K562 (cell line): Measurements from ENCODE around the gene PIGV. TPM values are rescaled to one million over a fixed set of nuclear protein-coding genes. Genes with fewer than 3 reads are reported as not detected.

Experiments
- ATAC-seq: fragments of 200-7000 bp; cut with Tn5 transposase; 3 replicates; pipeline ENCODE4 v1.9.1; 2020; ENCODE audit warnings: moderate library complexity
- BruUV-seq: library from RNA; stranded (reverse); fragments of 400-500 nt; replicated peaks from 2 replicates; lab custom pipeline; 2021; lab: Mats Ljungman, UMichigan
- CTCF ChIA-PET: fragments of 300-600 bp; formaldehyde crosslinking; extraction: SDS; loops from one replicate; lab custom pipeline; 2021; ENCODE audit warnings: low intra/inter-chr PET ratio; lab: Yijun Ruan, JAX
- POLR2A ChIA-PET: fragments of 300-600, 350-650 bp; sonication (Branson Sonifier 250); formaldehyde crosslinking; extraction: SDS; loops from one replicate; lab custom pipeline; 2021; ENCODE audit warnings: antibody characterized with exemption, inconsistent platforms; lab: Yijun Ruan, JAX
- DNase-seq, 4 experiments: peaks; one replicate each; pipeline versions ENCODE4 v3.0.0 to v3.0.0-alpha.2; 2011 to 2018; ENCODE audit warnings: low spot score in 3 of 4, mixed read lengths in 3 of 4; ENCODE audit errors: extremely low read depth in 1 of 4
- FAIRE-seq: peaks from 2 replicates; lab custom pipeline; 2011; peaks lifted over from hg19 to GRCh38; lab: Jason Lieb, UNC
- H2AFZ ChIP-seq: 2 replicates; pipeline ENCODE4 v1.6.0; 2011; ENCODE audit warnings: low read depth, low read length, control low read depth, inconsistent platforms
- H3K27ac ChIP-seq: fragments of 200-600 bp; 3 replicates; pipeline ENCODE4 v1.8.0; 2011; ENCODE audit warnings: low read depth, mild to moderate bottlenecking, control low read depth, inconsistent platforms, low read length, moderate library complexity, mixed read lengths; ENCODE audit errors: extremely low read depth
- H3K27me3 ChIP-seq, 2 experiments: fragments of 300-600 bp in 1 of 2; 2 replicates in 1 of 2; 3 replicates in 1 of 2; pipeline versions ENCODE4 v1.6.0 to v1.8.0; 2011; ENCODE audit warnings: inconsistent platforms in 2 of 2, low read length in 2 of 2, mild to moderate bottlenecking in 1 of 2, mixed read lengths in 1 of 2, moderate library complexity in 1 of 2; ENCODE audit not compliant: control insufficient read depth in 2 of 2, insufficient read depth in 2 of 2
- H3K36me3 ChIP-seq: fragments of 300-600 bp; 3 replicates; pipeline ENCODE4 v1.8.0; 2011; ENCODE audit warnings: mild to moderate bottlenecking, low read length, inconsistent platforms; ENCODE audit not compliant: control insufficient read depth, insufficient read depth
- H3K4me1 ChIP-seq, 2 experiments: fragments of 200-600 bp in 1 of 2; replicated peaks in 1 of 2; 2 replicates in 1 of 2; 3 replicates in 1 of 2; pipeline versions ENCODE4 v1.5.1 to v1.8.0; 2011; ENCODE audit warnings: inconsistent platforms in 2 of 2, low read length in 2 of 2, mild to moderate bottlenecking in 1 of 2, mixed read lengths in 1 of 2, moderate library complexity in 1 of 2; ENCODE audit not compliant: control insufficient read depth in 2 of 2, insufficient read depth in 2 of 2
- H3K4me2 ChIP-seq: 2 replicates; pipeline ENCODE4 v1.6.1; 2011; ENCODE audit warnings: low read length, control low read depth, inconsistent platforms, mixed read lengths; ENCODE audit not compliant: insufficient read depth
- H3K4me3 ChIP-seq: fragments of 200-600 bp; sonication (generic), shearing (Covaris generic); 2 replicates; pipeline ENCODE4 v1.5.1; 2016; ENCODE audit warnings: control low read depth, inconsistent platforms
- H3K79me2 ChIP-seq: fragments of 200-600 bp; 3 replicates; pipeline ENCODE4 v1.8.0; 2011; ENCODE audit warnings: low read length, inconsistent platforms; ENCODE audit not compliant: control insufficient read depth, insufficient read depth
- H3K9ac ChIP-seq, 2 experiments: 2 replicates each; pipeline versions ENCODE4 v1.6.0 to v1.6.1; 2011; ENCODE audit warnings: low read depth in 2 of 2, low read length in 2 of 2, control low read depth in 1 of 2, inconsistent platforms in 1 of 2, mild to moderate bottlenecking in 1 of 2, mixed read lengths in 1 of 2; ENCODE audit not compliant: insufficient read depth in 1 of 2
- H3K9me1 ChIP-seq: one replicate; pipeline ENCODE4 v1.6.0; 2011; ENCODE audit warnings: inconsistent platforms, mild to moderate bottlenecking, low read length, moderate library complexity; ENCODE audit not compliant: control insufficient read depth, insufficient read depth
- H3K9me3 ChIP-seq: replicated peaks from 2 replicates; pipeline ENCODE4 v1.5.1; 2011; ENCODE audit warnings: low read depth, low read length, inconsistent platforms; ENCODE audit not compliant: control insufficient read depth, insufficient read depth
- H4K20me1 ChIP-seq: replicated peaks from 2 replicates; pipeline ENCODE4 v1.6.1; 2011; ENCODE audit warnings: low read length, inconsistent platforms, mixed read lengths; ENCODE audit not compliant: control insufficient read depth, insufficient read depth
- BHLHE40 ChIP-seq: IDR thresholded peaks from 2 replicates; pipeline ENCODE4 v1.6.1; 2011; ENCODE audit warnings: low read length, improper control_type of control experiment
- CHCHD3 ChIP-seq: fragments of 250-450 bp; sonication (Bioruptor Pico); IDR thresholded peaks from 2 replicates; pipeline ENCODE4 v2.1.2; 2022; ENCODE audit warnings: mild to moderate bottlenecking
- EZH2 ChIP-seq: IDR thresholded peaks from 2 replicates; pipeline ENCODE4 v1.6.1; 2012; ENCODE audit warnings: low read depth, mild to moderate bottlenecking, inconsistent platforms, low read length, borderline replicate concordance
- FOXJ3 ChIP-seq: sonication (generic); formaldehyde crosslinking; IDR thresholded peaks from 2 replicates; pipeline ENCODE4 v1.4.0; 2020; ENCODE audit warnings: mild to moderate bottlenecking, missing genetic modification reagents
- FOXP1 ChIP-seq: sonication (generic); formaldehyde crosslinking; IDR thresholded peaks from 2 replicates; pipeline ENCODE4 v1.8.0; 2022; ENCODE audit warnings: mild to moderate bottlenecking, missing genetic modification reagents
- GABPB1 ChIP-seq: sonication (generic); formaldehyde crosslinking; IDR thresholded peaks from 2 replicates; pipeline ENCODE4 v1.8.0; 2022; ENCODE audit warnings: mild to moderate bottlenecking, missing genetic modification reagents
- PHF21A ChIP-seq: fragments of 450-650 bp; IDR thresholded peaks from 2 replicates; pipeline ENCODE4 v1.6.1; 2017; ENCODE audit warnings: low read depth, borderline replicate concordance
- TRIM24 ChIP-seq, 2 experiments: fragments of 450-650 bp; IDR thresholded peaks; 2 replicates each; pipeline ENCODE4 v1.6.1; 2016
- XRCC4 ChIP-seq: IDR thresholded peaks from one replicate; pipeline ENCODE4 v1.6.1; 2011; ENCODE audit not compliant: insufficient read depth, insufficient read length; ENCODE audit errors: extremely low read depth
- WGBS: fragments of 100-300 bp; shearing (Covaris generic); methylation state at CpG from one replicate; pipeline ENCODE4 v1.1.6; 2016; ENCODE audit warnings: low coverage, mixed read lengths; ENCODE audit not compliant: insufficient coverage; ENCODE audit errors: missing lambda C conversion rate; 5-methylcytosine and 5-hydroxymethylcytosine counted together
- in situ Hi-C: fragments of 300-500 bp; cut with MboI; formaldehyde crosslinking; loops from 4 replicates; pipeline ENCODE4 v1.15.0; 2018; ENCODE audit warnings: inconsistent platforms, mixed read lengths
- intact Hi-C: fragments of 100-400 bp; cut with micrococcal nuclease; formaldehyde crosslinking; loops from 2 replicates; pipeline ENCODE4 v1.14.2; 2022
- polyA plus RNA-seq, 8 experiments: library from polyadenylated mRNA; depleted of rRNA in 4 of 8; stranded (reverse) in 5 of 8; unstranded in 3 of 8; fragments of >200 nt; fragmentation: Nextera tagmentation in 2 of 8; fragmentation: Illumina TruSeq in 1 of 8; extraction: Ambion mirVana in 2 of 8; extraction: Trizol in 1 of 8; gene quantifications; 2 replicates each; pipeline versions ENCODE4 v1.2.1 to v1.2.3, GENCODE V29; 2011 to 2014; ENCODE audit warnings: inconsistent platforms in 1 of 8, missing spikeins in 1 of 8
- total RNA-seq, 7 experiments: library from RNA; depleted of rRNA in 6 of 7; stranded (reverse); fragments of >200 nt in 6 of 7; fragmentation: Illumina TruSeq in 2 of 7; extraction: Trizol in 2 of 7; gene quantifications; 2 replicates each; pipeline versions ENCODE4 v1.2.1 to v1.2.3, GENCODE V29; 2011 to 2021; ENCODE audit warnings: low replicate concordance in 1 of 7
- TF ChIP-seq, protein P1 (sequence below): fragments of 250-450 bp; sonication (Bioruptor Pico); IDR thresholded peaks from 2 replicates; pipeline ENCODE4 v1.8.0; 2022; ENCODE audit warnings: inconsistent platforms
- TF ChIP-seq, protein P2 (sequence below): sonication (generic); formaldehyde crosslinking; IDR thresholded peaks from 2 replicates; pipeline ENCODE4 v1.8.1; 2023; ENCODE audit warnings: mild to moderate bottlenecking, missing genetic modification reagents
- TF ChIP-seq, protein P3 (sequence below): fragments of 450-650 bp; formaldehyde crosslinking; IDR thresholded peaks from 2 replicates; pipeline ENCODE4 v1.4.0; 2020; ENCODE audit warnings: mild to moderate bottlenecking, moderate library complexity

The PIGV gene
- total and polyA plus RNA-seq, 9 of the 15 experiments (the other 6 are each of a cell fraction or from before 2014, with no cell fraction given), result 8.4 to 21.8 (median 11.7) TPM

DNA sequence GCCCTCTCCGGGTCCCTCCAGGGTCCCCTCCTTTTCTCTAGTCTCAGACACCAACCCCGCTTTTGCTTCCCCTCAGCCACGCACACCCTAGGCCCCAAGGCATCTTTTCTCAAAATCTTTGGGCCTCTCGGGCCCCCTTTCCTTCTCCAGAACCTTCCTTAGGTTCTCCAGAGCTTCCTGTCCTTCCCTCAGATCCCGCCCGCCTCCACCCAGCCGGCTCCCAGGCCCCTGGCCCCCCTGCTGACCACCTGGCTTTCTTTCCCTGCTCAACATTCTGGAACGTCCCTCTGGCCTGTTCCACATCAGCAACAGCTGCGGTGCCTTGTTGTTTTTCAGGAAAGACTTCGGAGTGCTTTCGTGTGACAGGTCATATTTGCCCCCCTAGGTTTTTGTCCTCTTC lies 39.9 kb downstream of the PIGV start:
- no peak overlapping the region; the same call in 2 of the 3 replicates for H3K27ac ChIP-seq
- ChIA-PET POLR2A (interaction anchor here (0.7 to 2.2 kb wide), 3 partner anchors 10 to 183 kb away, joined by 3 to 7 read pairs (median 4); no protein-coding TSS in a partner anchor), CTCF (interaction anchor here (0.6 to 0.7 kb wide), 2 partner anchors 16 to 94 kb away, joined by 3 to 4 read pairs; no protein-coding TSS in a partner anchor)
- peak overlapping the region; percentile 58 for H3K4me3 ChIP-seq
- H3K27me3 ChIP-seq, result no peaks in the 10 kb centered on the region
- peak overlapping the region; percentile 30 to 93; a peak in 3 of 4 replicates for H3K9ac ChIP-seq
- peaks cover 10% of the 10 kb centered on the region for H3K9me1 ChIP-seq
- ATAC-seq (no peak), DNase-seq (peak in 1 of 4 experiments; percentile 14), FAIRE-seq (no peak)
- peaks cover 16% of the 10 kb centered on the region; the same call in 1 of the 2 replicates for H4K20me1 ChIP-seq
- 60% methylated on average over 11 of the region's 11 CpGs for WGBS
- in situ Hi-C loops, result no loop called here
- H3K4me1 ChIP-seq, result peaks cover 42 to 44% of the 10 kb centered on the region in 2 experiments
- no peak overlapping the region for H2AFZ ChIP-seq
- TF ChIP-seq, protein P1, sequence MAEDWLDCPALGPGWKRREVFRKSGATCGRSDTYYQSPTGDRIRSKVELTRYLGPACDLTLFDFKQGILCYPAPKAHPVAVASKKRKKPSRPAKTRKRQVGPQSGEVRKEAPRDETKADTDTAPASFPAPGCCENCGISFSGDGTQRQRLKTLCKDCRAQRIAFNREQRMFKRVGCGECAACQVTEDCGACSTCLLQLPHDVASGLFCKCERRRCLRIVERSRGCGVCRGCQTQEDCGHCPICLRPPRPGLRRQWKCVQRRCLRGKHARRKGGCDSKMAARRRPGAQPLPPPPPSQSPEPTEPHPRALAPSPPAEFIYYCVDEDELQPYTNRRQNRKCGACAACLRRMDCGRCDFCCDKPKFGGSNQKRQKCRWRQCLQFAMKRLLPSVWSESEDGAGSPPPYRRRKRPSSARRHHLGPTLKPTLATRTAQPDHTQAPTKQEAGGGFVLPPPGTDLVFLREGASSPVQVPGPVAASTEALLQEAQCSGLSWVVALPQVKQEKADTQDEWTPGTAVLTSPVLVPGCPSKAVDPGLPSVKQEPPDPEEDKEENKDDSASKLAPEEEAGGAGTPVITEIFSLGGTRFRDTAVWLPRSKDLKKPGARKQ (CRISPR knock-in tag), result no peak
- TF ChIP-seq PHF21A, result no peak
- TF ChIP-seq EZH2, result no peak
- TF ChIP-seq BHLHE40, result no peak
- TF ChIP-seq XRCC4, result no peak
- TF ChIP-seq TRIM24 (IDR thresholded peaks at IDR 0.05), result no peak
- no peak for TF ChIP-seq FOXP1 (CRISPR knock-in tag)
- TF ChIP-seq GABPB1 (CRISPR knock-in tag), result no peak
- no peak for TF ChIP-seq CHCHD3 (CRISPR knock-in tag)
- TF ChIP-seq FOXJ3 (CRISPR knock-in tag), result no peak
- TF ChIP-seq, protein P2, sequence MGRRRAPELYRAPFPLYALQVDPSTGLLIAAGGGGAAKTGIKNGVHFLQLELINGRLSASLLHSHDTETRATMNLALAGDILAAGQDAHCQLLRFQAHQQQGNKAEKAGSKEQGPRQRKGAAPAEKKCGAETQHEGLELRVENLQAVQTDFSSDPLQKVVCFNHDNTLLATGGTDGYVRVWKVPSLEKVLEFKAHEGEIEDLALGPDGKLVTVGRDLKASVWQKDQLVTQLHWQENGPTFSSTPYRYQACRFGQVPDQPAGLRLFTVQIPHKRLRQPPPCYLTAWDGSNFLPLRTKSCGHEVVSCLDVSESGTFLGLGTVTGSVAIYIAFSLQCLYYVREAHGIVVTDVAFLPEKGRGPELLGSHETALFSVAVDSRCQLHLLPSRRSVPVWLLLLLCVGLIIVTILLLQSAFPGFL (CRISPR knock-in tag), result no peak
- TF ChIP-seq, protein P3, sequence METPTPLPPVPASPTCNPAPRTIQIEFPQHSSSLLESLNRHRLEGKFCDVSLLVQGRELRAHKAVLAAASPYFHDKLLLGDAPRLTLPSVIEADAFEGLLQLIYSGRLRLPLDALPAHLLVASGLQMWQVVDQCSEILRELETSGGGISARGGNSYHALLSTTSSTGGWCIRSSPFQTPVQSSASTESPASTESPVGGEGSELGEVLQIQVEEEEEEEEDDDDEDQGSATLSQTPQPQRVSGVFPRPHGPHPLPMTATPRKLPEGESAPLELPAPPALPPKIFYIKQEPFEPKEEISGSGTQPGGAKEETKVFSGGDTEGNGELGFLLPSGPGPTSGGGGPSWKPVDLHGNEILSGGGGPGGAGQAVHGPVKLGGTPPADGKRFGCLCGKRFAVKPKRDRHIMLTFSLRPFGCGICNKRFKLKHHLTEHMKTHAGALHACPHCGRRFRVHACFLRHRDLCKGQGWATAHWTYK (CRISPR knock-in tag), result no peak
- H3K4me2 ChIP-seq, result peak overlapping the region; percentile 85
- BruUV-seq, result no TSS peak
- no peaks in the 10 kb centered on the region for H3K9me3 ChIP-seq
- intact Hi-C loops, result no loop called here
- peaks cover 41% of the 10 kb centered on the region for H3K79me2 ChIP-seq
- H3K36me3 ChIP-seq, result peaks cover 40% of the 10 kb centered on the region
